Cardiac muscle cell (in vitro differentiated cells and primary cell): ENCODE data around the gene CEL. TPM values are rescaled to one million over a fixed set of nuclear protein-coding genes. Genes with fewer than 3 reads are reported as not detected.
A peak's percentile ranks its signal among the peaks of the same experiment; 100 is the strongest.

ENCODE experiments used
- DNase-seq, 2 donors: peaks; one replicate each; pipeline versions ENCODE4 v3.0.0 to v3.0.0-alpha.2; 2010 to 2017; ENCODE audit warnings: low read depth in 1 of 2, low spot score in 1 of 2
- H3K27ac ChIP-seq: fragments of 200-600 bp; sonication (generic); 2 replicates; pipeline ENCODE4 v1.5.1; 2016
- H3K27me3 ChIP-seq: fragments of 200-600 bp; sonication (generic); 2 replicates; pipeline ENCODE4 v1.6.0; 2016; ENCODE audit warnings: control low read depth
- H3K36me3 ChIP-seq: fragments of 200-600 bp; sonication (generic); 2 replicates; pipeline ENCODE4 v1.5.1; 2016; ENCODE audit warnings: control low read depth
- H3K4me1 ChIP-seq: fragments of 200-600 bp; sonication (generic); 2 replicates; pipeline ENCODE4 v1.8.1; 2017; ENCODE audit warnings: low read depth, mild to moderate bottlenecking, mixed run types
- H3K4me3 ChIP-seq: fragments of 200-600 bp; sonication (generic); 2 replicates; pipeline ENCODE4 v1.5.1; 2016; ENCODE audit warnings: mild to moderate bottlenecking
- H3K9me3 ChIP-seq: fragments of 200-600 bp; sonication (generic); 2 replicates; pipeline ENCODE4 v1.5.1; 2017; ENCODE audit warnings: low read depth, mild to moderate bottlenecking, control low read depth
- CTCF ChIP-seq: IDR thresholded peaks from 2 replicates; pipeline ENCODE4 v1.5.1; 2012; ENCODE audit warnings: low read depth, mild to moderate bottlenecking, low read length
- polyA plus RNA-seq: library from polyadenylated mRNA; unstranded; fragments of >200 nt; fragmentation: Nextera tagmentation; extraction: Ambion mirVana; gene quantifications from 2 replicates; pipeline ENCODE4 v1.2.1, GENCODE V29; 2016
- total RNA-seq: library from RNA; depleted of rRNA; stranded (reverse); fragments of >200 nt; gene quantifications from 2 replicates; pipeline ENCODE4 v1.2.3, GENCODE V29; 2016

CEL gene
- total and polyA plus RNA-seq, 2 experiments from 2014 or later = 0.73 to 1.1 TPM

- peak overlapping the region; percentile 14 for H3K27ac ChIP-seq
- no peaks in the 10 kb centered on the region for H3K27me3 ChIP-seq
- DNase-seq = peak; percentile 39 to 44
- H3K36me3 ChIP-seq = no peaks in the 10 kb centered on the region
- H3K4me3 ChIP-seq = no peak overlapping the region
- H3K9me3 ChIP-seq = no peaks in the 10 kb centered on the region
- H3K4me1 ChIP-seq = peaks cover 56% of the 10 kb centered on the region
- no peak for TF ChIP-seq CTCF
Observed at GRCh38 chr9:133119103-133119845, 57.5 kb downstream of the CEL start.

GRCh38 chr9:133119846-133120500, 58.2 kb downstream of the CEL start:
- peak overlapping the region; percentile 14 for H3K27ac ChIP-seq
- no peaks in the 10 kb centered on the region for H3K36me3 ChIP-seq
- peak overlapping the region; percentile 70 for H3K4me3 ChIP-seq
- DNase-seq = no peak
- H3K27me3 ChIP-seq = no peaks in the 10 kb centered on the region
- no peak for TF ChIP-seq CTCF
- no peaks in the 10 kb centered on the region for H3K9me3 ChIP-seq
- peaks cover 49% of the 10 kb centered on the region for H3K4me1 ChIP-seq

GRCh38 chr9:133120501-133121197, 58.9 kb downstream of the CEL start:
- peak overlapping the region; percentile 70 for H3K4me3 ChIP-seq
- peak overlapping the region; percentile 34 for H3K27ac ChIP-seq
- no peaks in the 10 kb centered on the region for H3K36me3 ChIP-seq
- H3K4me1 ChIP-seq = peaks cover 44% of the 10 kb centered on the region
- DNase-seq = no peak
- no peaks in the 10 kb centered on the region for H3K9me3 ChIP-seq
- no peak for TF ChIP-seq CTCF
- H3K27me3 ChIP-seq = no peaks in the 10 kb centered on the region

Other genes starting within 250 kb of the CEL start
- 0.25 and 0.83 TPM in 2 replicates for gene AK8, start 183.7 kb upstream of the CEL start, total RNA-seq
- gene AK8, start 183.7 kb upstream of the CEL start, polyA plus RNA-seq = 0.70 and 1.9 TPM in 2 replicates
- gene SPACA9, start 183.1 kb upstream of the CEL start, total RNA-seq = 4.8 and 6.4 TPM in 2 replicates
- 7.8 and 13.2 TPM in 2 replicates for gene SPACA9, start 183.1 kb upstream of the CEL start, polyA plus RNA-seq
- gene TSC1, start 117.4 kb upstream of the CEL start, total RNA-seq = 28.5 and 52.3 TPM in 2 replicates
- 21.1 and 28.8 TPM in 2 replicates for gene TSC1, start 117.4 kb upstream of the CEL start, polyA plus RNA-seq
- gene GFI1B, start 83.3 kb upstream of the CEL start, total RNA-seq = 0.06 and 0.07 TPM in 2 replicates
- gene GFI1B, start 83.3 kb upstream of the CEL start, polyA plus RNA-seq = not detected in 2 replicates
- 83.5 and 99.5 TPM in 2 replicates for gene GTF3C5, start 31.0 kb upstream of the CEL start, total RNA-seq
- 81.5 and 84.0 TPM in 2 replicates for gene GTF3C5, start 31.0 kb upstream of the CEL start, polyA plus RNA-seq
- gene RALGDS, start 59.3 kb downstream of the CEL start, total RNA-seq = 58.3 and 65.7 TPM in 2 replicates
- 49.7 and 50.4 TPM in 2 replicates for gene RALGDS, start 59.3 kb downstream of the CEL start, polyA plus RNA-seq
- gene GBGT1, start 101.9 kb downstream of the CEL start, total RNA-seq = 5.6 and 11.9 TPM in 2 replicates
- 0.87 and 2.8 TPM in 2 replicates for gene GBGT1, start 101.9 kb downstream of the CEL start, polyA plus RNA-seq
- gene OBP2B, start 147.3 kb downstream of the CEL start, total RNA-seq = not detected in 2 replicates
- 0.35 TPM in 1 of 2 replicates, not detected in the other for gene OBP2B, start 147.3 kb downstream of the CEL start, polyA plus RNA-seq
- 0.04 and 0.30 TPM in 2 replicates for gene ABO, start 213.2 kb downstream of the CEL start, total RNA-seq
- 0.12 TPM in 1 of 2 replicates, not detected in the other for gene ABO, start 213.2 kb downstream of the CEL start, polyA plus RNA-seq